Right lung (tissue), 5 donors: ENCODE results near the gene TMEM9B. TPM values are rescaled to one million over a fixed set of nuclear protein-coding genes. Genes with fewer than 3 reads are reported as not detected.
"Not testable (repeated sequence)": the region's sequence is repeated elsewhere in the genome, so short reads cannot be mapped to it uniquely, and the experiment has no call there.

Source experiments
- DNase-seq, 2 donors: peaks; one replicate each; pipeline ENCODE4 v3.0.0-alpha.2; 2013
- polyA plus RNA-seq, 5 donors: library from polyadenylated mRNA; unstranded; fragments of 120-200 nt; gene quantifications; one replicate each; pipeline versions ENCODE4 v1.2.1 to v1.2.3, GENCODE V29; 2013; ENCODE audit warnings: inconsistent platforms in 1 of 5, low replicate concordance in 1 of 5; ENCODE audit not compliant: insufficient read length in 5 of 5, insufficient read depth in 1 of 5

TMEM9B gene
- polyA plus RNA-seq, 5 donors, result 47.2 to 57.9 (median 50.4) TPM

- DNase-seq, result no peak
Observed at GRCh38 chr11:8983552-8983951, 19.3 kb upstream of the TMEM9B start.

GRCh38 chr11:8980485-8980884 is 16.2 kb upstream of the TMEM9B start:
- no peak for DNase-seq

GRCh38 chr11:8979365-8979764 is 15.1 kb upstream of the TMEM9B start:
- not testable (repeated sequence) for DNase-seq

- DNase-seq, result no peak
Observed at GRCh38 chr11:8973121-8973520, 8.9 kb upstream of the TMEM9B start.

GRCh38 chr11:8971924-8972316 is 7.7 kb upstream of the TMEM9B start:
- DNase-seq, result no peak

- no peak for DNase-seq
Observed at GRCh38 chr11:8971196-8971923, 7.1 kb upstream of the TMEM9B start.

GRCh38 chr11:8967184-8967583 is 2.9 kb upstream of the TMEM9B start:
- DNase-seq, result no peak

GRCh38 chr11:8963569-8964323 is 496 bp downstream of the TMEM9B start:
- DNase-seq, result no peak

GRCh38 chr11:8962841-8963240 is 1.4 kb downstream of the TMEM9B start:
- no peak for DNase-seq

GRCh38 chr11:8961401-8961800 is 2.8 kb downstream of the TMEM9B start:
- no peak for DNase-seq

- DNase-seq, result peak; percentile 51 to 58
Observed at GRCh38 chr11:8959546-8960166, 4.6 kb downstream of the TMEM9B start.

GRCh38 chr11:8956860-8957259 is 7.4 kb downstream of the TMEM9B start:
- DNase-seq, result no peak

- no peak for DNase-seq
Observed at GRCh38 chr11:8948886-8949285, 15.4 kb downstream of the TMEM9B start.

GRCh38 chr11:8947230-8947943 is 16.9 kb downstream of the TMEM9B start:
- no peak for DNase-seq

- no peak for DNase-seq
Observed at GRCh38 chr11:8942518-8943066, 21.6 kb downstream of the TMEM9B start, which contains the start of gene ASCL3. Gene ASCL3, minus strand, starts transcription at chr11:8943016. Its CDS starts 4,855 bp downstream, at chr11:8938161.

- no peak for DNase-seq
Observed at GRCh38 chr11:8941341-8942103, 22.7 kb downstream of the TMEM9B start.

- no peak for DNase-seq
Observed at GRCh38 chr11:8937659-8938058, 26.6 kb downstream of the TMEM9B start.

- no peak for DNase-seq
Observed at GRCh38 chr11:8937159-8937558, 27.1 kb downstream of the TMEM9B start.

GRCh38 chr11:8935789-8936188 is 28.5 kb downstream of the TMEM9B start:
- DNase-seq, result not testable (repeated sequence)

GRCh38 chr11:8934742-8935488 is 29.3 kb downstream of the TMEM9B start:
- DNase-seq, result no peak
